HepG2 (cell line): ENCODE results near the gene ZFP36L2. TPM values are rescaled to one million over a fixed set of nuclear protein-coding genes. Genes with fewer than 3 reads are reported as not detected.

Experiments used
- ATF7-NPFF ChIP-seq: sonication (generic); formaldehyde crosslinking; IDR thresholded peaks from 2 replicates; pipeline ENCODE4 v1.8.1; 2023; ENCODE audit warnings: mild to moderate bottlenecking, low read depth, missing genetic modification reagents, moderate library complexity
- CENPX ChIP-seq: sonication (generic); formaldehyde crosslinking; IDR thresholded peaks from 2 replicates; pipeline ENCODE4 v1.9.0; 2021; ENCODE audit warnings: mild to moderate bottlenecking, missing genetic modification reagents, moderate library complexity
- HMGXB3 ChIP-seq: sonication (generic); formaldehyde crosslinking; IDR thresholded peaks from 2 replicates; pipeline ENCODE4 v1.4.0; 2020; ENCODE audit warnings: missing genetic modification reagents, borderline replicate concordance
- KAT8 ChIP-seq: IDR thresholded peaks from 2 replicates; pipeline ENCODE4 v1.6.1; 2016; ENCODE audit warnings: missing genetic modification reagents, missing compliant biosample characterization
- MTERF4 ChIP-seq: sonication (generic); formaldehyde crosslinking; IDR thresholded peaks from 2 replicates; pipeline ENCODE4 v1.8.0; 2023; ENCODE audit warnings: mild to moderate bottlenecking, missing genetic modification reagents
- NR1H2 ChIP-seq: sonication (generic); formaldehyde crosslinking; IDR thresholded peaks from 2 replicates; pipeline ENCODE4 v1.8.1; 2022; ENCODE audit warnings: low read depth, missing genetic modification reagents, borderline replicate concordance
- NR2F6 ChIP-seq, 2 experiments: IDR thresholded peaks; 2 replicates each; pipeline ENCODE4 v1.6.1; 2016; ENCODE audit warnings: antibody characterized with exemption in 1 of 2, mild to moderate bottlenecking in 1 of 2
- PHF5A ChIP-seq: IDR thresholded peaks from one replicate; pipeline ENCODE4 v1.6.1; 2018; ENCODE audit warnings: low read depth, missing genetic modification reagents; ENCODE audit not compliant: unreplicated experiment
- PLSCR1 ChIP-seq: sonication (generic); formaldehyde crosslinking; IDR thresholded peaks from 2 replicates; pipeline ENCODE4 v1.5.0; 2020; ENCODE audit warnings: missing genetic modification reagents, mild to moderate bottlenecking, borderline replicate concordance
- PRDM15 ChIP-seq: sonication (generic); formaldehyde crosslinking; IDR thresholded peaks from 2 replicates; pipeline ENCODE4 v1.4.0; 2020; ENCODE audit warnings: missing genetic modification reagents
- RFX3 ChIP-seq: IDR thresholded peaks from 2 replicates; pipeline ENCODE4 v1.6.1; 2016; ENCODE audit warnings: missing biosample characterization, missing genetic modification reagents
- SRY ChIP-seq: sonication (generic); formaldehyde crosslinking; IDR thresholded peaks from 2 replicates; pipeline ENCODE4 v1.8.0; 2022; ENCODE audit warnings: mild to moderate bottlenecking, missing genetic modification reagents
- ZEB1 ChIP-seq: IDR thresholded peaks from 2 replicates; pipeline ENCODE4 v1.6.1; 2012; ENCODE audit warnings: mild to moderate bottlenecking, low read depth, inconsistent platforms; ENCODE audit not compliant: insufficient replicate concordance
- ZFP36 ChIP-seq: fragments of 150-350 bp; IDR thresholded peaks from 2 replicates; pipeline ENCODE4 v1.6.1; 2018; ENCODE audit warnings: borderline replicate concordance, low read length, low read depth; ENCODE audit not compliant: partially characterized antibody
- ZMYM3 ChIP-seq: sonication (generic); formaldehyde crosslinking; IDR thresholded peaks from 2 replicates; pipeline ENCODE4 v1.5.1; 2020; ENCODE audit warnings: mild to moderate bottlenecking, missing genetic modification reagents
- ZNF326 ChIP-seq: sonication (generic); formaldehyde crosslinking; IDR thresholded peaks from 2 replicates; pipeline ENCODE4 v1.4.0; 2020; ENCODE audit warnings: missing genetic modification reagents, borderline replicate concordance
- ZNF451 ChIP-seq: sonication (generic); formaldehyde crosslinking; IDR thresholded peaks from 2 replicates; pipeline ENCODE4 v1.5.0; 2020; ENCODE audit warnings: mild to moderate bottlenecking, missing genetic modification reagents
- ZNF552 ChIP-seq: sonication (generic); formaldehyde crosslinking; IDR thresholded peaks from 2 replicates; pipeline ENCODE4 v1.9.0; 2022; ENCODE audit warnings: missing genetic modification reagents, mild to moderate bottlenecking, borderline replicate concordance
- ZNF879 ChIP-seq: sonication (generic); formaldehyde crosslinking; IDR thresholded peaks from 2 replicates; pipeline ENCODE4 v1.8.1; 2023; ENCODE audit warnings: missing genetic modification reagents
- polyA plus RNA-seq, 8 experiments: library from polyadenylated mRNA; depleted of rRNA in 3 of 8; stranded (reverse) in 7 of 8; unstranded in 1 of 8; fragments of >200 nt; fragmentation: Illumina TruSeq in 4 of 8; extraction: Trizol in 4 of 8; gene quantifications; 2 replicates each; pipeline versions ENCODE4 v1.2.1 to v1.2.3, GENCODE V29; 2011 to 2016; ENCODE audit warnings: low read depth in 4 of 8, missing spikeins in 1 of 8, mixed read lengths in 1 of 8; ENCODE audit not compliant: insufficient read depth in 1 of 8
- total RNA-seq, 5 experiments: library from RNA; depleted of rRNA; stranded (reverse); fragments of >200 nt; fragmentation: Illumina TruSeq; extraction: Trizol; gene quantifications; 2 replicates each; pipeline ENCODE4 v1.2.3, GENCODE V29; 2016; ENCODE audit warnings: low read depth in 1 of 5

Gene ZFP36L2
- total and polyA plus RNA-seq, 2 of the 13 experiments (the other 11 are each of a cell fraction or from before 2014, with no cell fraction given): 11.2 to 21.8 TPM

- TF ChIP-seq PLSCR1: no peak
- no peak for TF ChIP-seq PHF5A (CRISPR knock-in tag)
- TF ChIP-seq ZEB1: no peak
- TF ChIP-seq ZMYM3: no peak
- TF ChIP-seq HMGXB3 (CRISPR knock-in tag): no peak
- peak; percentile 37; the same call in 1 of the 2 replicates for TF ChIP-seq KAT8 (CRISPR knock-in tag)
- TF ChIP-seq PRDM15 (CRISPR knock-in tag): peak; percentile 49; the same call in 1 of the 2 replicates
- no peak for TF ChIP-seq RFX3
- no peak for TF ChIP-seq NR2F6 (IDR thresholded peaks at IDR 0.05)
- no peak for TF ChIP-seq NR2F6 (CRISPR knock-in tag; IDR thresholded peaks at IDR 0.05)
- no peak for TF ChIP-seq ZNF326 (CRISPR knock-in tag)
- TF ChIP-seq MTERF4 (CRISPR knock-in tag): no peak
- 0 out of 2 replicates have a peak, but pooled peaks have one; percentile 36 for TF ChIP-seq ZNF552 (CRISPR knock-in tag)
- TF ChIP-seq ZFP36: no peak
- TF ChIP-seq ZNF879 (CRISPR knock-in tag): no peak
- TF ChIP-seq NR1H2: no peak
- no peak for TF ChIP-seq CENPX (CRISPR knock-in tag)
- no peak for TF ChIP-seq ZNF451 (CRISPR knock-in tag)
- no peak for TF ChIP-seq ATF7-NPFF (CRISPR knock-in tag)
- TF ChIP-seq SRY (CRISPR knock-in tag): no peak
Observed at GRCh38 chr2:43218702-43219382, 7.6 kb downstream of the ZFP36L2 start (continued).
